Smooth muscle cell (in vitro differentiated cells): Measurements from ENCODE around the gene RPRD1B. TPM values are rescaled to one million over a fixed set of nuclear protein-coding genes. Genes with fewer than 3 reads are reported as not detected.

Experiments used
- DNase-seq: peaks from one replicate; lab custom pipeline; 2025; ENCODE audit not compliant: unreplicated experiment; lab: John Stamatoyannopoulos, UW
- H2AFZ ChIP-seq: fragments of 200-600 bp; sonication (generic); 2 replicates; pipeline ENCODE4 v1.6.0; 2016; ENCODE audit warnings: antibody characterized with exemption, low read depth, mild to moderate bottlenecking
- H3F3A ChIP-seq: fragments of 200-600 bp; sonication (generic); 2 replicates; pipeline ENCODE4 v1.6.0; 2017; ENCODE audit warnings: antibody characterized with exemption, low read depth
- H3K27ac ChIP-seq: fragments of 200-600 bp; sonication (generic); 2 replicates; pipeline ENCODE4 v1.5.1; 2016; ENCODE audit warnings: low read depth, mild to moderate bottlenecking
- H3K27me3 ChIP-seq: fragments of 200-600 bp; sonication (generic); 2 replicates; pipeline ENCODE4 v1.6.1; 2016; ENCODE audit warnings: low read depth, mild to moderate bottlenecking
- H3K36me3 ChIP-seq: fragments of 200-600 bp; sonication (generic); 2 replicates; pipeline ENCODE4 v1.5.1; 2016; ENCODE audit warnings: low read depth
- H3K4me1 ChIP-seq: fragments of 200-600 bp; sonication (generic); 2 replicates; pipeline ENCODE4 v1.5.1; 2016; ENCODE audit warnings: low read depth
- H3K4me2 ChIP-seq: fragments of 200-600 bp; sonication (generic); 2 replicates; pipeline ENCODE4 v1.6.0; 2016; ENCODE audit warnings: mild to moderate bottlenecking
- H3K4me3 ChIP-seq: fragments of 200-600 bp; sonication (generic); 2 replicates; pipeline ENCODE4 v1.5.1; 2016; ENCODE audit warnings: mild to moderate bottlenecking
- H3K79me2 ChIP-seq: fragments of 200-600 bp; sonication (generic); 2 replicates; pipeline ENCODE4 v1.6.0; 2016; ENCODE audit warnings: low read depth, mild to moderate bottlenecking
- H3K9ac ChIP-seq: fragments of 200-600 bp; sonication (generic); 2 replicates; pipeline ENCODE4 v1.6.0; 2016; ENCODE audit warnings: low read depth
- H3K9me3 ChIP-seq: fragments of 200-600 bp; sonication (generic); replicated peaks from 2 replicates; pipeline ENCODE4 v1.5.1; 2016; ENCODE audit warnings: low read depth
- H4K20me1 ChIP-seq: fragments of 200-600 bp; sonication (generic); 2 replicates; pipeline ENCODE4 v1.6.0; 2016; ENCODE audit warnings: low read depth
- WGBS: methylation state at CpG from one replicate; pipeline ENCODE4 v1.1.7; 2016; ENCODE audit warnings: low lambda C conversion rate; 5-methylcytosine and 5-hydroxymethylcytosine counted together
- polyA plus RNA-seq: library from polyadenylated mRNA; unstranded; fragments of >200 nt; fragmentation: Nextera tagmentation; extraction: Ambion mirVana; gene quantifications from 2 replicates; pipeline ENCODE4 v1.2.1, GENCODE V29; 2016
- total RNA-seq: library from RNA; depleted of rRNA; stranded (reverse); fragments of >200 nt; gene quantifications from 2 replicates; pipeline ENCODE4 v1.2.3, GENCODE V29; 2014
- TF ChIP-seq, protein P1 (sequence below): fragments of 200-600 bp; sonication (generic); IDR thresholded peaks from 2 replicates; pipeline ENCODE4 v1.5.1; 2017; ENCODE audit warnings: borderline replicate concordance, mild to moderate bottlenecking, antibody characterized with exemption; ENCODE audit not compliant: insufficient read depth, poor library complexity, severe bottlenecking

The RPRD1B gene
- total and polyA plus RNA-seq, 2 experiments from 2014 or later: 13.5 to 59.1 TPM

DNA sequence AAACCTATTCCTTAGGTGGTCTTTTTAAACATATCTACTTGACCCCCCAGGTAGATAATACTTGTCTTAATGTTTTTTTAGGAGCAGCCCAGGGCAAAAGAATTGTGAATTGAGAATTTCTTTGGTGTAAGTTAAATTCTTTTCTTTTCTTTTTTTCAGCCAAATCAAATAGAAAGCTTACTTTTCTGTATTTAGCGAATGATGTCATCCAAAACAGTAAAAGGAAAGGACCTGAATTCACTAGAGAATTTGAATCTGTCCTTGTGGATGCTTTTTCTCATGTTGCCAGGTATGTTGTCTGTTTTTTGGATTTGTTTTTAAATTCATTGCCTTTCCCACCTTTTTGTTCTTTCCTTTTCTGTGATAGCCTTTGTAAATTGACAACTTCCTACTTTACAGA lies 6.7 kb downstream of the RPRD1B start:
- DNase-seq: no peak
- Histone ChIP-seq H3K36me3 (peaks cover 10% of the 10 kb centered on the region), H3K9me3 (no peaks in the 10 kb centered on the region), H3K4me3 (no peak overlapping the region), H3K79me2 (peaks cover 74% of the 10 kb centered on the region), H3K27ac (no peak overlapping the region), H3K9ac (no peak overlapping the region), H2AFZ (no peak overlapping the region), H3F3A (peaks cover 4% of the 10 kb centered on the region), H3K4me1 (peaks cover 6% of the 10 kb centered on the region), H4K20me1 (peaks cover 80% of the 10 kb centered on the region), H3K4me2 (no peak overlapping the region), H3K27me3 (no peaks in the 10 kb centered on the region)
- WGBS: 100% methylated on average over 1 of the region's 1 CpG
- TF ChIP-seq, protein P1, sequence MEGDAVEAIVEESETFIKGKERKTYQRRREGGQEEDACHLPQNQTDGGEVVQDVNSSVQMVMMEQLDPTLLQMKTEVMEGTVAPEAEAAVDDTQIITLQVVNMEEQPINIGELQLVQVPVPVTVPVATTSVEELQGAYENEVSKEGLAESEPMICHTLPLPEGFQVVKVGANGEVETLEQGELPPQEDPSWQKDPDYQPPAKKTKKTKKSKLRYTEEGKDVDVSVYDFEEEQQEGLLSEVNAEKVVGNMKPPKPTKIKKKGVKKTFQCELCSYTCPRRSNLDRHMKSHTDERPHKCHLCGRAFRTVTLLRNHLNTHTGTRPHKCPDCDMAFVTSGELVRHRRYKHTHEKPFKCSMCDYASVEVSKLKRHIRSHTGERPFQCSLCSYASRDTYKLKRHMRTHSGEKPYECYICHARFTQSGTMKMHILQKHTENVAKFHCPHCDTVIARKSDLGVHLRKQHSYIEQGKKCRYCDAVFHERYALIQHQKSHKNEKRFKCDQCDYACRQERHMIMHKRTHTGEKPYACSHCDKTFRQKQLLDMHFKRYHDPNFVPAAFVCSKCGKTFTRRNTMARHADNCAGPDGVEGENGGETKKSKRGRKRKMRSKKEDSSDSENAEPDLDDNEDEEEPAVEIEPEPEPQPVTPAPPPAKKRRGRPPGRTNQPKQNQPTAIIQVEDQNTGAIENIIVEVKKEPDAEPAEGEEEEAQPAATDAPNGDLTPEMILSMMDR: no peak

GRCh38 chr20:38043512-38044300 lies 10.2 kb downstream of the RPRD1B start:
- 83% methylated on average over 10 of the region's 10 CpGs for WGBS
- Histone ChIP-seq H2AFZ (no peak overlapping the region), H4K20me1 (peaks cover 84% of the 10 kb centered on the region), H3K9ac (peak overlapping the region; percentile 56), H3K79me2 (peaks cover 60% of the 10 kb centered on the region), H3K4me1 (no peaks in the 10 kb centered on the region), H3K4me2 (no peak overlapping the region), H3K27ac (peak overlapping the region; percentile 77), H3K36me3 (peaks cover 13% of the 10 kb centered on the region), H3F3A (peaks cover 4% of the 10 kb centered on the region), H3K27me3 (no peaks in the 10 kb centered on the region), H3K9me3 (no peaks in the 10 kb centered on the region), H3K4me3 (no peak overlapping the region)
- TF ChIP-seq, protein P1: no peak
- DNase-seq: no peak

GRCh38 chr20:38044685-38045084 lies 11.1 kb downstream of the RPRD1B start:
- H4K20me1 ChIP-seq: peaks cover 80% of the 10 kb centered on the region
- H3K9ac ChIP-seq: no peak overlapping the region
- H3K4me1 ChIP-seq: no peaks in the 10 kb centered on the region
- peaks cover 4% of the 10 kb centered on the region for H3F3A ChIP-seq
- no peak overlapping the region for H3K4me2 ChIP-seq
- H3K27me3 ChIP-seq: no peaks in the 10 kb centered on the region
- TF ChIP-seq, protein P1: no peak
- H3K4me3 ChIP-seq: no peak overlapping the region
- WGBS: 80% methylated on average over 3 of the region's 3 CpGs
- H3K9me3 ChIP-seq: no peaks in the 10 kb centered on the region
- H2AFZ ChIP-seq: no peak overlapping the region
- no peak for DNase-seq
- peaks cover 52% of the 10 kb centered on the region for H3K79me2 ChIP-seq
- peaks cover 13% of the 10 kb centered on the region for H3K36me3 ChIP-seq
- H3K27ac ChIP-seq: peak overlapping the region; percentile 77

DNA sequence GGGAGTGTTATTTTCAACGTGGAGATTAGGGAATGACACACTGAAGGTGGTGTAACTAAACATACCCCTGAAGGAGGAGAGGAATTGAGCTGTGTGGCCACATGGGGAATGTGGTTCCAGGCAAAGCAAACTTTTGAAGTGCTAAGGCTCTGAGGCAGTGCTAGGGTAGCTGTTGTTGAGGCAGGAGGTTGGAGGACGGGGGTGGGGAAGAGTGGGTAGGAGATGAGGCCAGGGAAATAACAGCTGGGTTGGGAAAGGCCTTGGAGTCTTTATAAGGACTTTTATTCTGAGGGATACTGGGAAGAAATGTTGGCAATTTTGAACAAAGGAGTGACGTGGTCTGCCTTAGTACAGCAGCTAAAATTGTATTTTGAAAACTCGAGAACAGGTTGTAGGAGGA lies 13.0 kb downstream of the RPRD1B start:
- no peak overlapping the region for H3K4me2 ChIP-seq
- H3K9ac ChIP-seq: no peak overlapping the region
- H3K4me3 ChIP-seq: no peak overlapping the region
- 74% methylated on average over 4 of the region's 4 CpGs for WGBS
- no peaks in the 10 kb centered on the region for H3K27me3 ChIP-seq
- TF ChIP-seq, protein P1: no peak
- H3K4me1 ChIP-seq: no peaks in the 10 kb centered on the region
- peaks cover 85% of the 10 kb centered on the region for H4K20me1 ChIP-seq
- H3K36me3 ChIP-seq: peaks cover 12% of the 10 kb centered on the region
- no peak overlapping the region for H3K27ac ChIP-seq
- H3K79me2 ChIP-seq: peaks cover 43% of the 10 kb centered on the region
- peaks cover 4% of the 10 kb centered on the region for H3F3A ChIP-seq
- no peak for DNase-seq
- no peak overlapping the region for H2AFZ ChIP-seq
- no peaks in the 10 kb centered on the region for H3K9me3 ChIP-seq
